GM19099 (cell line): ENCODE results near the gene ATXN7L1.

ENCODE experiments used
- POLR2A ChIP-seq: IDR thresholded peaks from 3 replicates; pipeline ENCODE4 v1.6.1; 2011; ENCODE audit warnings: low read depth; ENCODE audit not compliant: insufficient read length; ENCODE audit errors: extremely low read depth

Gene ATXN7L1

DNA sequence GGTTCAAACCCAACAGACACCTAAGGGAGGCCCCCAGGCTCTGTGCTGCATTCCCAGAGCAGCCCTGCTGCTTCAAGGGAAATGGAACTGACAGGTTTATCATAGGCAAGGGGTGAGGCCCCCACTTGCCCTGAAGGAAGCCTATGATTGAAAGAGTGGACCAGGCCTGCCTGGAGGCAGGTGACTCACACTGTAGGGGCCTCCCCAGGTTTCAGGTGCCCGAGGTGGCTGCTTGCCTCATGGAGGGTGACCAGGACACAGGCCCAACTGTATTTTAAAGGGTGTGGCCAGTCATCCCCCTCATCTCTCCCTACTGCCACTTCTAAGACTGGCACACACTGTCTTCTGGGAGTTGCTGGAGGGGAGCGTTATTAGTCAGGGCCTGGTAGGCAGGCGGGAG, 85.4 kb downstream of the ATXN7L1 start:
- TF ChIP-seq POLR2A: no peak

- no peak for TF ChIP-seq POLR2A
These were observed 87.5 kb downstream of the ATXN7L1 start for GRCh38 chr7:105788816-105789349.

DNA sequence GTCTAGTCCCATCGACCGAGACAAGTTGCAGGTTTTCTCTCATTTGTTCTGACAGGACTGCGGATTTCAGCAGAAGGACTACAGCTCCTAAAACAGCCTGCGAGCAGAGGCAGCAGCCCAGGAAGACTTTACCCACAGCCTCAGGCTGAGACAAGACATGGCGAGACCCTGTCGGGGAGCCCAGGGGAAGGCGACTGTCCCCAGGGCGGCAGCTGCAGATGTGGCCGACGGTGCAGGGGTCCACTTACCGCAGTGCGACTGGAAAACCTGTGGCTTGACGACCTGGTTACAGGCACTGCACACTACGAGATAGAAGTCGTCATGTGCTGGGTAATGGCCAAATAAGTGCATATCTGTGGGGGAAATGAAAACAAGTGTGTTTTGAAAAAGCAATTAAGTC, 88.0 kb downstream of the ATXN7L1 start:
- TF ChIP-seq POLR2A: no peak

DNA sequence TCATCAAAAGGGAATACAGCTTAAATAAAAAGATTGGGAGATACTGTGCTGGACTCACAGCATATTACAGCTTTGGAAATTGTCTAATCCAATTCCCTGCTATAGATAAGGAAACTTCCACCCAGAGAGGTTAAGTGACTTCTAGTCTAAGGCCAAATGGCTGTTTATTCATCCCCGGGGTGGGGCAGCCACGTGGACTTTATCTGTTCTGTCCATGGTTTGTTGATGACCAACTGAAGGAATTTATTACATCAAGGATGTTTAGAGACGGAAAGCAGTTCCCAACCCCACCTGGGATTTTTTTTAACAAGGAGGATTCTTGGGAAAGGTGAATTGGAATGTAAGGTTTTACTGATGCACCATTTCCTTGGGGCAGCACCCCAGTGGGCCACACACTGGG, 88.6 kb downstream of the ATXN7L1 start:
- TF ChIP-seq POLR2A: no peak

GRCh38 chr7:105786520-105787470, 89.6 kb downstream of the ATXN7L1 start:
- no peak for TF ChIP-seq POLR2A

GRCh38 chr7:105782391-105783042, 93.9 kb downstream of the ATXN7L1 start:
- no peak for TF ChIP-seq POLR2A

DNA sequence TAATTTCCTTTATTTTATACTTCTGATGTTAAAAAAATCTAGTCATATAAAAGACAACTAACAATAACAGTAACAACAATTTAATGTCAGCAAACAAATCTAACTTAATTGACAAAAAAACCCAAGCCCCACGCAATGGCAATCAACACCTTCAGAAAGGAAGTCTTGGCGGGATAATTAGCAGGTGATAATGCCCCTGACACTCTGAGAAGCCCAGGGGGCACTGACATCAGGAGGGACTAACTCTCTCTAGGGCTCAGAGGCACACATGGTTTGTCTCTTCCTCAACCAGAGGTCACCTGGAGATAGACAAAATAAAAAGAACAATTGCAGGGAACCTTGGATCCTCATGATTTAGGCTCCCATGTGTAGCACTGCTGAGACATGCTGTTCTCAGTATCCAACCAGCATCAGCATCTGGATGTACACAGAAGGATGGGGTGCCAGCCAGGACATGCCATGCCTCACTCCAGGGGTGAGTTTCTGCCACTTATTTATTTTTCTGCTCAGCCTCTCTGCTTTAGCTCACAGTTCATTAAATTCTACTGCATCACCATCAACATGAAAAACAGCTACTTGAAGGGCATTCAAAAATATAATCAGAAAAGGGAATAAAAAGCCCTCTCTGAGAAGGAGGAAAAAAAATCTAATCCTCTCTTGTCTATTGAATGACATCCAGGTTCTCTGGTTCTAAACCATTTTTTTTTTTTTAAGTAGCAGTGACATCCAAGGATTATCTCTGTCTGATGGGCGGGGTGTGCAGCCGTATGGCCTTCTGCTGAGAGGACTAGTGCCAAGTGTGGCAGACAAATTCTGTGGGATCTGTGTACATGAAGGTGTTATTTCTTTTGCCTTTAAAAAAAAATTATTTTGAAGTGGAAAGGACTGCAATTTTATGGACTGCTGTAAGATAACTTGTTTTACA, 96.3 kb downstream of the ATXN7L1 start:
- TF ChIP-seq POLR2A: no peak

DNA sequence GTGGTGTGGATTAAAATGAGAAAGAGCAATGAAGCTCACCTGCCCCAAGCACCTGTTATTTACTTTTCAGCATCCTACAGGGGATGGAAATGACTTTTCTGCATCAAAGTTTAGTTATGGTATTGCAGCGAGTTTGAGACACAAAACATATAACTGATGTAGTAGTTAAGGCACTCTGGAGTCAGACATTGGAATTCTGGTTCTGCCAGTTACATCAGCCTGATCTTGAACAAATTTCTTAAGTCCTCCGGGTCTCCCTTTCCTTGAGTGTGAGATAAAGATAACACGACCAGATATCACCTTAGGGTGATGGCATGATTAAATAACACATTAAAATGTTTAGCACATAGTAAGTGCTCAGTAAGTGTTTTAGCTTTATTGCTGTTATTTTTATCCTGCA, 97.4 kb downstream of the ATXN7L1 start:
- TF ChIP-seq POLR2A: no peak

GRCh38 chr7:105776986-105777910, 99.2 kb downstream of the ATXN7L1 start:
- no peak for TF ChIP-seq POLR2A

- no peak for TF ChIP-seq POLR2A
These were observed 100.2 kb downstream of the ATXN7L1 start for GRCh38 chr7:105776068-105776790.

- TF ChIP-seq POLR2A: no peak
These were observed 100.8 kb downstream of the ATXN7L1 start for GRCh38 chr7:105775580-105775979.

DNA sequence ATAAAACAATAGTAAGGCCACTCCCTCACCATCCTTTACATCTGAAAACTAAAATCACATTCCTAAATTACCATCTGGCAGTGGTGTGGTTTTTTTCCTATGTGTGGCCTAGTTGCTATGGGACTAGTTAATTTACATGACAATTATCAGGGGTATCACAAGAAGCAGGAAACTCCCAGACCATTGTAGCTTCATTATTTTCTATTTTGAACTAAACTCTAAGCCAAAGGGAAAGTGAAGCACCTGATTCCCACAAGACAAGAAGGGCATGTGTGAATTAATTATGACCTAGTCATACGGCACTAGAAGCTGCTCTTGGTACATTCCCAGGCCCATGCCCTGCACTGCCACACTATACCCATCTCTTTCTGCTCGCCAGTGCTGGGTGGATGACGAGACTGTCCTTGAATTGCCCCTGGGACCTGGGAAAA, 103.4 kb downstream of the ATXN7L1 start:
- TF ChIP-seq POLR2A: no peak
